Activated CD4-positive, alpha-beta T cell treated with anti-CD3 and anti-CD28 coated beads for 36 hours (primary cell): ENCODE data around the gene ADISSP. TPM values are rescaled to one million over a fixed set of nuclear protein-coding genes. Genes with fewer than 3 reads are reported as not detected.

Experiments used
- ATAC-seq: fragments of 200-7000 bp; cut with Tn5 transposase; one replicate; pipeline ENCODE4 v1.10.0; 2021; ENCODE audit warnings: mild to moderate bottlenecking, moderate library complexity
- CTCF ChIA-PET: fragments of 350-600 bp; sonication (Branson Sonifier 250); formaldehyde crosslinking; loops from one replicate; lab custom pipeline; 2021; ENCODE audit warnings: antibody characterized with exemption; lab: Charles Lee
- POLR2A ChIA-PET: fragments of 350-600 bp; sonication (Branson Sonifier 250); formaldehyde crosslinking; loops from one replicate; lab custom pipeline; 2021; ENCODE audit warnings: antibody characterized with exemption, inconsistent platforms; lab: Charles Lee
- DNase-seq: peaks from one replicate; pipeline ENCODE4 v3.0.0-alpha.2; 2020
- H3K27ac Mint-ChIP-seq: one replicate; pipeline ENCODE4 v1.8.0; 2021; ENCODE audit warnings: mixed read lengths
- H3K27me3 Mint-ChIP-seq: one replicate; pipeline ENCODE4 v1.8.0; 2021; ENCODE audit warnings: mixed read lengths
- H3K36me3 Mint-ChIP-seq: one replicate; pipeline ENCODE4 v1.8.0; 2021; ENCODE audit warnings: low read depth, mixed read lengths
- H3K4me1 Mint-ChIP-seq: one replicate; pipeline ENCODE4 v1.8.0; 2021; ENCODE audit warnings: mixed read lengths
- H3K4me3 Mint-ChIP-seq: one replicate; pipeline ENCODE4 v1.8.0; 2021; ENCODE audit warnings: mild to moderate bottlenecking, moderate library complexity, mixed read lengths
- H3K9me3 Mint-ChIP-seq: one replicate; pipeline ENCODE4 v1.8.0; 2021; ENCODE audit warnings: low read depth, mixed read lengths
- intact Hi-C, 2 experiments: fragments of 100-400 bp; cut with DNase I in 1 of 2; cut with micrococcal nuclease in 1 of 2; formaldehyde crosslinking; loops; one replicate each; pipeline versions ENCODE4 v1.14.2 to v1.15.1; 2022 to 2024; cut with DNase I, micrococcal nuclease
- total RNA-seq, 2 experiments: library from RNA; stranded (reverse); gene quantifications; one replicate each; pipeline ENCODE4 v1.2.3, GENCODE V29; 2021

The ADISSP gene
- total RNA-seq, 2 experiments from 2014 or later, result 46.5 to 57.3 TPM

- Mint-ChIP-seq H3K27me3 (no peaks in the 10 kb centered on the region), H3K4me3 (peak overlapping the region; percentile 81), H3K36me3 (peaks cover 3% of the 10 kb centered on the region), H3K27ac (peak overlapping the region; percentile 34), H3K4me1 (peaks cover 25% of the 10 kb centered on the region), H3K9me3 (no peaks in the 10 kb centered on the region)
- ATAC-seq (no peak), DNase-seq (no peak)
- intact Hi-C loops, result loop anchor here (1.0 to 5.0 kb wide), 11 partner anchors 14 to 894 kb away; partner anchors contain the start of genes AP5S1 (in 2 of the 2), CENPB (in 1 of the 2), DDRGK1 (in 1 of the 2) and FASTKD5 (in 1 of the 2)
- ChIA-PET POLR2A (interaction anchor here (0.6 to 2.5 kb wide), 2 partner anchors 12 to 73 kb away, joined by 3 to 15 read pairs; no protein-coding TSS in a partner anchor), CTCF (interaction anchor here (0.6 to 4.6 kb wide), 10 partner anchors 9 to 1088 kb away, joined by 3 to 47 read pairs (median 3); partner anchors contain the start of gene SPEF1)
These were observed 987 bp downstream of the ADISSP start for GRCh38 chr20:3766422-3767109.

- H3K27ac Mint-ChIP-seq, result no peak overlapping the region
- POLR2A ChIA-PET, result interaction anchor here (0.6 to 0.9 kb wide), 3 partner anchors 10 to 121 kb away, joined by 3 to 4 read pairs (median 4); no protein-coding TSS in a partner anchor
- ATAC-seq (no peak), DNase-seq (no peak)
- no peaks in the 10 kb centered on the region for H3K9me3 Mint-ChIP-seq
- intact Hi-C loops, result loop anchor here in 1 of 2 experiments (5.0 kb wide), 2 partner anchors 608 to 893 kb away; partner anchors contain the start of genes FASTKD5, PTPRA and UBOX5
- no peaks in the 10 kb centered on the region for H3K27me3 Mint-ChIP-seq
- no peak overlapping the region for H3K4me3 Mint-ChIP-seq
- peaks cover 4% of the 10 kb centered on the region for H3K36me3 Mint-ChIP-seq
- H3K4me1 Mint-ChIP-seq, result peaks cover 25% of the 10 kb centered on the region
- CTCF ChIA-PET, result interaction anchor here (0.8 to 4.6 kb wide), 6 partner anchors 14 to 1087 kb away, joined by 3 to 47 read pairs (median 3); partner anchors contain the start of gene SPEF1
These were observed 2.2 kb downstream of the ADISSP start for GRCh38 chr20:3765171-3765882.

GRCh38 chr20:3764659-3765058 is 2.9 kb downstream of the ADISSP start:
- ChIA-PET POLR2A (interaction anchor here (0.6 to 0.9 kb wide), 2 partner anchors 10 to 122 kb away, joined by 4 read pairs; no protein-coding TSS in a partner anchor), CTCF (interaction anchor here (1.0 to 4.6 kb wide), 2 partner anchors 14 to 84 kb away, joined by 4 to 47 read pairs; partner anchors contain the start of gene SPEF1)
- ATAC-seq (no peak), DNase-seq (no peak)
- intact Hi-C loops, result loop anchor here in 1 of 2 experiments (5.0 kb wide), 2 partner anchors 607 to 892 kb away; partner anchors contain the start of genes FASTKD5, PTPRA and UBOX5
- Mint-ChIP-seq H3K4me3 (no peak overlapping the region), H3K36me3 (peaks cover 4% of the 10 kb centered on the region), H3K9me3 (no peaks in the 10 kb centered on the region), H3K27me3 (no peaks in the 10 kb centered on the region), H3K4me1 (peaks cover 25% of the 10 kb centered on the region), H3K27ac (no peak overlapping the region)

- Mint-ChIP-seq H3K9me3 (no peaks in the 10 kb centered on the region), H3K36me3 (peaks cover 4% of the 10 kb centered on the region), H3K27ac (no peak overlapping the region), H3K4me3 (no peak overlapping the region), H3K27me3 (no peaks in the 10 kb centered on the region), H3K4me1 (peaks cover 21% of the 10 kb centered on the region)
- POLR2A ChIA-PET, result no interaction called here
- no peak for ATAC-seq
- CTCF ChIA-PET, result interaction anchor here (0.7 to 0.9 kb wide), 2 partner anchors 11 to 114 kb away, joined by 3 read pairs; no protein-coding TSS in a partner anchor
- intact Hi-C loops, result no loop called here
- DNase-seq, result no peak
These were observed 3.6 kb downstream of the ADISSP start for GRCh38 chr20:3763671-3764601.

- ATAC-seq (no peak), DNase-seq (no peak)
- Mint-ChIP-seq H3K27ac (no peak overlapping the region), H3K27me3 (no peaks in the 10 kb centered on the region), H3K4me3 (no peak overlapping the region), H3K9me3 (no peaks in the 10 kb centered on the region), H3K4me1 (peaks cover 3% of the 10 kb centered on the region), H3K36me3 (peaks cover 14% of the 10 kb centered on the region)
- ChIA-PET POLR2A (no interaction called here), CTCF (interaction anchor here (0.7 to 1.2 kb wide), 2 partner anchors 84 to 94 kb away, joined by 3 read pairs; no protein-coding TSS in a partner anchor)
- intact Hi-C loops, result no loop called here
These were observed 6.8 kb downstream of the ADISSP start for GRCh38 chr20:3760655-3761348.

GRCh38 chr20:3759884-3760283 is 7.7 kb downstream of the ADISSP start:
- Mint-ChIP-seq H3K27me3 (no peaks in the 10 kb centered on the region), H3K4me1 (no peaks in the 10 kb centered on the region), H3K9me3 (no peaks in the 10 kb centered on the region), H3K36me3 (peaks cover 14% of the 10 kb centered on the region), H3K4me3 (no peak overlapping the region), H3K27ac (no peak overlapping the region)
- POLR2A ChIA-PET, result no interaction called here
- CTCF ChIA-PET, result interaction anchor here (0.7 to 1.2 kb wide), 2 partner anchors 83 to 95 kb away, joined by 3 read pairs; no protein-coding TSS in a partner anchor
- ATAC-seq, result no peak
- intact Hi-C loops, result no loop called here
- no peak for DNase-seq

- CTCF ChIA-PET, result interaction anchor here (0.7 to 1.2 kb wide), 2 partner anchors 15 to 83 kb away, joined by 3 read pairs; no protein-coding TSS in a partner anchor
- no peaks in the 10 kb centered on the region for H3K27me3 Mint-ChIP-seq
These were observed 8.2 kb downstream of the ADISSP start for GRCh38 chr20:3759316-3759823.

GRCh38 chr20:3758566-3758965 is 9.0 kb downstream of the ADISSP start:
- Mint-ChIP-seq H3K4me3 (no peak overlapping the region), H3K9me3 (no peaks in the 10 kb centered on the region), H3K4me1 (no peaks in the 10 kb centered on the region), H3K27me3 (no peaks in the 10 kb centered on the region), H3K36me3 (peaks cover 14% of the 10 kb centered on the region), H3K27ac (no peak overlapping the region)
- intact Hi-C loops, result no loop called here
- ChIA-PET POLR2A (interaction anchor here (1.1 kb wide), 1 partner anchor 9 kb away, joined by 5 read pairs; the partner anchor contains the start of gene ADISSP), CTCF (no interaction called here)
- ATAC-seq (no peak), DNase-seq (no peak)

More at GRCh38 chr20:3759316-3759823, 8.2 kb downstream of the ADISSP start:
- intact Hi-C loops, result no loop called here
- ATAC-seq (no peak), DNase-seq (no peak)
- Mint-ChIP-seq H3K27ac (no peak overlapping the region), H3K9me3 (no peaks in the 10 kb centered on the region), H3K4me3 (no peak overlapping the region), H3K4me1 (no peaks in the 10 kb centered on the region), H3K36me3 (peaks cover 14% of the 10 kb centered on the region)
- POLR2A ChIA-PET, result no interaction called here

- intact Hi-C loops, result no loop called here
- ATAC-seq (no peak), DNase-seq (no peak)
- Mint-ChIP-seq H3K4me3 (no peak overlapping the region), H3K36me3 (peaks cover 16% of the 10 kb centered on the region), H3K9me3 (no peaks in the 10 kb centered on the region), H3K4me1 (peaks cover 4% of the 10 kb centered on the region), H3K27ac (no peak overlapping the region), H3K27me3 (no peaks in the 10 kb centered on the region)
- ChIA-PET CTCF (interaction anchor here (0.6 to 1.1 kb wide), 7 partner anchors 9 to 376 kb away, joined by 3 to 4 read pairs (median 3); no protein-coding TSS in a partner anchor), POLR2A (interaction anchor here (0.6 to 0.7 kb wide), 3 partner anchors 39 to 264 kb away, joined by 3 to 16 read pairs (median 6); partner anchors contain the start of gene CDC25B)
These were observed 10.3 kb downstream of the ADISSP start for GRCh38 chr20:3757268-3757667.
